Neural progenitor cell (in vitro differentiated cells): Measurements from ENCODE around the gene LTB.

Experiments used
- CTCF ChIP-seq: fragments of 200-600 bp; sonication (generic); IDR thresholded peaks from 2 replicates; pipeline ENCODE4 v1.5.1; 2017; ENCODE audit warnings: antibody characterized with exemption, mild to moderate bottlenecking
- EZH2 ChIP-seq: fragments of 200-600 bp; sonication (generic); IDR thresholded peaks from 2 replicates; pipeline ENCODE4 v1.6.1; 2017; ENCODE audit warnings: antibody characterized with exemption, mild to moderate bottlenecking, moderate library complexity
- EZH2phosphoT487 ChIP-seq: fragments of 200-600 bp; sonication (generic); IDR thresholded peaks from 2 replicates; pipeline ENCODE4 v1.6.1; 2017; ENCODE audit warnings: antibody characterized with exemption

- TF ChIP-seq EZH2 (no peak), CTCF (no peak), EZH2phosphoT487 (no peak)
These were observed 49.0 kb upstream of the LTB start for GRCh38 chr6:31631209-31631608.
